Mucosa of stomach (tissue), 1 donor: ENCODE data around the gene LAMP5.

ENCODE experiments used
- H3K27me3 ChIP-seq: one replicate; pipeline ENCODE4 v1.7.0; 2013; ENCODE audit warnings: mild to moderate bottlenecking, low read length; ENCODE audit not compliant: control insufficient read depth, insufficient read depth
- H3K36me3 ChIP-seq: one replicate; pipeline ENCODE4 v1.7.0; 2013; ENCODE audit warnings: low read length; ENCODE audit not compliant: control insufficient read depth, insufficient read depth
- H3K4me1 ChIP-seq: one replicate; pipeline ENCODE4 v1.7.0; 2013; ENCODE audit warnings: mild to moderate bottlenecking, low read length; ENCODE audit not compliant: control insufficient read depth, insufficient read depth
- H3K4me3 ChIP-seq: one replicate; pipeline ENCODE4 v1.7.0; 2013; ENCODE audit warnings: low read length
- H3K9ac ChIP-seq: one replicate; pipeline ENCODE4 v1.7.0; 2013; ENCODE audit warnings: mild to moderate bottlenecking, low read length, moderate library complexity
- H3K9me3 ChIP-seq: one replicate; pipeline ENCODE4 v1.7.0; 2013; ENCODE audit warnings: mild to moderate bottlenecking, low read length, moderate library complexity; ENCODE audit not compliant: control insufficient read depth
- donor health status: Pancreatic carcinoma.

The LAMP5 gene

DNA sequence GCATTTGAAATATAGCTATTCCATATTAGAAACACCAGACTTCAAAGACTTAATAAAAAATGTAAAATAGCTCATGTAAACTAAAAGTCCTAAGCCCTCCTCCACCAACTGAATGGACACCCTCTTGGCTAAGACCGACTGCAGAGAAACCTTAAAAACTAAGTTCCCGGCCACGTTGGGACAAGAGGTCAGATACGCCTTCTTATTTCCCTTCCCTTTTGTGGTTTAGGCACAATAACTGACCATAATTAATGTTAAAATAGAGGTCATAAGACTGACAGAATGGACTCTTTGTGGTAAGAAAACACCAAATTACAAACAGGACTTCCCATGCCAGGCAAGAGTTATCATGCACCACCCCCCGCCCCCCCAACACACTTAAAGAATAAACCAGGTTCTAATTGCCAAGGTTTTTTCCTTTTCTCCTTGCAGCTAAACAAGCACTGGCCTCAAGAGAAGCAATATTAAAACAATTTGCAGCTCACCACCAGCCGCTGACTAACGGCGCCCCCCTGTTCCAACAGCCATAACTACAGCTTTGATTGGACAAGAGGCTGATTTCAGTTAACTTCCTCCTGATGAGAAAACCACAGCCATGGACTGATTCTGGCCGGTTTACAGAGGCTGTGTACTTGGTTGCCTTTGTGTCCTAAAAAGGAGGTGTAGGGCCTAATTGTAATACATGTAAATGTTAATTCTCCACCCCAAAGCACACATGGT is 10.7 kb upstream of the LAMP5 start:
- peaks cover 35% of the 10 kb centered on the region for H3K27me3 ChIP-seq
- H3K4me1 ChIP-seq = peaks cover 16% of the 10 kb centered on the region
- H3K9me3 ChIP-seq = no peaks in the 10 kb centered on the region
- H3K4me3 ChIP-seq = no peak overlapping the region
- no peaks in the 10 kb centered on the region for H3K36me3 ChIP-seq
- H3K9ac ChIP-seq = no peak overlapping the region

DNA sequence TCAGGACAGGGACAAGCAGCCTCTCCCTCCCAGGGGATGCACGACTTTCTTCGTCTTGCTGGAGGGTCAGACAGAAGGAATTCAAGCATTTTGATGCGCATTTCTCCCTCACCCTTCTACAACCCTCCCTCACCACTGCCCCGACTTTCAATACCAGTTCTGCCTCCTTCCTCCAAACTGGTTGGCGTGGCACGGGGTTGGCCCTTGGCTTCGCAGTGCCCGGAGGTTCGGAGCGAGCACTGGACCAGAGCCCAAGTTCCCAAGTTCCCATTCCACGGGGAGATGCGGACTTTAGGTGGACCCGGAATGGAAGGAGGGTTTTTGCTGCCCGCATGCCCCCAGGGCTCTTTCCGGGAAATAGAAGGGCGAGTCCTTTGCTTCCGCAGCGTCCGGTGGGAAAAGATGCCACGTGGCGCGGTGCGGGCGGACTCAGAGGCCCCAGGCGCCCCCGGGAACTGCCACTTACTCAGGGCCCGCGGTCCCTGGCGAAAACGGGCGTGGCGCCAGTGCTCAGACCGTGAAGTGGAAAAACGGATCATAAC is 8.0 kb upstream of the LAMP5 start:
- Histone ChIP-seq H3K9me3 (no peaks in the 10 kb centered on the region), H3K9ac (no peak overlapping the region), H3K36me3 (no peaks in the 10 kb centered on the region), H3K27me3 (peaks cover 43% of the 10 kb centered on the region), H3K4me3 (no peak overlapping the region), H3K4me1 (peaks cover 16% of the 10 kb centered on the region)

DNA sequence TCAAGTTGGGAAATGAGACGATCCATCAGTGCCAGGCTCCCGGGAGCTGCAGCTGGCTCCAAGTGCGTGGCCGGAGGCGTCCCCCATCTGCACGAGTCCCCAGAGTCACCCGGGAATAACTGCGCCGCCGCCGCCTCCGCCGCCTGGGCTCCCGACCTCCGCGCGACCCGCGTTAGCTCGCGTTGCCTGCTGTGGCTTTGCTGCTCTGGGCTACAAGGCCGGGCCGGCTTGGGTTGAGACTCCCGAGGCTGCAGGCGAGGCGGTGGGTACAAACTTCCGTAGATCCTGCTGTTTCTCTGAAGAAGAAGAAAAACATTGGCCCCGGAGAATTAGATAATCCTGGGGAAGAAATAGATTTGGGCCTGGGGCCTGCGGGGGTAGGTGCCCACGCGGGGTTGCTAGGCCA is 7.4 kb upstream of the LAMP5 start:
- Histone ChIP-seq H3K36me3 (no peaks in the 10 kb centered on the region), H3K27me3 (peaks cover 47% of the 10 kb centered on the region), H3K4me1 (peaks cover 16% of the 10 kb centered on the region), H3K4me3 (no peak overlapping the region), H3K9me3 (no peaks in the 10 kb centered on the region), H3K9ac (no peak overlapping the region)

DNA sequence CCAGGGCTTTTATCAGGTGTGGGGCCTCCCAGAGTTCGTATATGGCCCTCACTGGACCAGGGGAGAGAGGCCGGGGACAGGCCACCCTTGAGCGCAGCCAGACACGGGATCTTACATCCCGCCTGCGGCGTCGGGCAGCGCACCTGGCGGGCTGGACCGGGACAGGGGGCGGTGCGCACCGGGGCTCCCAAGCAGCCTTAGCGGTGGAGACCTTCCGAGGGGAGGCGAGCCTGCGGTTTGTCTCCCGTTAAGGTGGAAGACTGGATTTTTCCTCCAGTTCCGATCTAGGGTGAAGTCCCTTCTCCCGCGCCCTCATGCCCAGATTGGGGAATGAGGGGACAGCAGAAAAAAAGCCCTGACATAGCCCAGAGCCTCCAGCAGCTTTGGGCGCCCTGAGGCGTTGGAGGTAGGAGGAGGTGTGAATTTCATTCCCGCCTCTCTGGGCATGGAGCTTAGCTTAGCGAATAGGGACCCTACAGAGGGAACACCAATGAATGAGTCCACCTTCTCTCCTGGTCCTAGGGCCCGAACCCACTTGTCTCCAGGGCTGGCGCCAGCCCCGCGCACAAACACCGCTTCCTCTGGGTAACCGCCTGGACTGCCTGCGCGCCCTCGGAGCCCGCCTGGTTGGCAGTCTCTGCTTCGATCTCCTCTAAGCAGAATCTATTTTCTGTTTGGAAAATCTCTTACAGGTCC is 6.7 kb upstream of the LAMP5 start:
- Histone ChIP-seq H3K9ac (no peak overlapping the region), H3K36me3 (no peaks in the 10 kb centered on the region), H3K4me3 (no peak overlapping the region), H3K4me1 (peaks cover 16% of the 10 kb centered on the region), H3K9me3 (no peaks in the 10 kb centered on the region), H3K27me3 (peaks cover 49% of the 10 kb centered on the region)

DNA sequence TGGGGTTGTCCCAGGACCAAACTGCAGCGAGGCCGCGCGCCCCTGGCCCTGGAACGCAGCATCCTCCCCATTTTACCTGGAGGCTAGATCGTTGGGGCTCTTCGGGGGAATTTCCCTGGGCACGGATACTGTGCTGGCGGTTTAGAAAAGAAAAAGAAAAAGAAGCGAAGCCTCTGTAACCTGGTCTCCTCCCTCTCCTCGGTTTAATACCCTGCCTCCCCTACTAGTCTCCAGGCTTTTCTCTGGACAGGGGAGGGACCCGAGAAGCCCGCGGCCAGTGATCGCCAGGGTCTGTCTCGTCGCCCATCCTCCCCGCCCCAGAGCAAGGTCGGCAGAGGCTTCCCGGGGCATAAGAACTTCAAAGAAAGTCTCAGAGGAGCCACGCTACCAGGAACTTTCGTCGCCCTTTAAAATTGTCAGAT is 6.1 kb upstream of the LAMP5 start:
- Histone ChIP-seq H3K4me1 (peaks cover 16% of the 10 kb centered on the region), H3K9me3 (no peaks in the 10 kb centered on the region), H3K27me3 (peaks cover 49% of the 10 kb centered on the region), H3K4me3 (no peak overlapping the region), H3K9ac (no peak overlapping the region), H3K36me3 (no peaks in the 10 kb centered on the region)

DNA sequence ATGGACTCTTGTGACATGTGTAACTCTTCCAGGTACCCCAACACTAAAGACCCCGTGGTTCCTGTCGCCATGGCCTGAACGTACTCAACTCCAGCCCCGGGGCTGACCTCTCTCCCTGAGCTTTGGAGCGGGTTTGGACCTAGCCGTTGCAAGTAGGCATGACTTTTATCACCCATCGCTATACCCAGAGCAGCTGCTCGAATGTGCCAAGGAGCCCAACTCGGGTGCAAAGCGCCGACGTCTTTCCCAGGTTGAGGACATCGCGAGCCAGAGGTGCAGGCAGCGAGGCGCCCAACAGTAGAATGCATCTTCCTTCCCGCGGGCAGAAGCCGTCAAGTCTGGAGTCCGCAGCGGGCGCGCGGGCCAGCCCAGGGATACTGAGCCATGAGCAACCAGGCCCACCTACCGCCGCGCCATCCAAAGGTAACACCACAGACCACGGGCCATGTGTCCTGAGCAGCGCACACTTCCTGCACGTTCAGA is 5.7 kb upstream of the LAMP5 start:
- H3K27me3 ChIP-seq = peaks cover 53% of the 10 kb centered on the region
- no peak overlapping the region for H3K4me3 ChIP-seq
- peaks cover 16% of the 10 kb centered on the region for H3K4me1 ChIP-seq
- H3K9me3 ChIP-seq = no peaks in the 10 kb centered on the region
- H3K9ac ChIP-seq = no peak overlapping the region
- no peaks in the 10 kb centered on the region for H3K36me3 ChIP-seq

DNA sequence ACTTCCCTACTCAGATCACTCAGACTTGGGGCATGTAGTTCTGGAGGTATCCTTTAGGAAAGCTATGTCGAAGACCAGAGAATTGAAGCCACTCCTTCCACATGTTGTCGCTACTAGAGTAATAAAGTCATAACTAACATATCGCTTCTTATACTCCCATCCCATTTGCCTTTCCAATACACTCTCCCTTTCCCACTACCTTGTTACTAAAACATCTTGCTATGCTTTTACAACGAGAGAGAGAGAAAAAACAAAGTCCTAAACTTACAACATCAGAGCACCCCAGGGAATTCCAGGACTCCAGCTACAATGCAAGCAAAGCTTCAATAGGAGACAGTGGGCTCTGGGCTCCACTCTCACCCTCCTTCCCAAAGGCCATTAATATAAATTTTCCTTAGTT is 5.1 kb upstream of the LAMP5 start:
- H3K4me3 ChIP-seq = no peak overlapping the region
- no peaks in the 10 kb centered on the region for H3K9me3 ChIP-seq
- no peak overlapping the region for H3K9ac ChIP-seq
- no peaks in the 10 kb centered on the region for H3K36me3 ChIP-seq
- peaks cover 17% of the 10 kb centered on the region for H3K4me1 ChIP-seq
- H3K27me3 ChIP-seq = peaks cover 58% of the 10 kb centered on the region

DNA sequence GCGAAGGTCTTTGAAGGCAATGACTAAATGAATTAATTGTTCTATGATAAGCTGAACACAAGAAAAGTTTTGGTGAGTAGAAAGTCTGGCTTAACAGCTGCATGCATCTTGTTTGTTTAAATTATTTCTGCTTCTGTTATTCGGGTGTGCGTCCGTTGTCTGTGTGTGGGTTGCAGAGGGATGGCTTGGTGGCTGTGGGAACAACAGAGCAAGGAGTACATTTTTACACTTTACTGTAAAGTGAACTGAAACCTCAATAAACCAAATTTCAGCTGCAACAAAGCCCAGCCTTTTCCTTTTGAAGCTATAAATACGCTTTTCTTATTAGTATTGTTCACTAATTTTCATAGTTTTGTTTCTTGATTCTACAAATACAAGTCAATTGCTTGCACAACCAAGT is 3.5 kb upstream of the LAMP5 start:
- Histone ChIP-seq H3K4me1 (peaks cover 34% of the 10 kb centered on the region), H3K36me3 (no peaks in the 10 kb centered on the region), H3K4me3 (no peak overlapping the region), H3K9ac (no peak overlapping the region), H3K27me3 (peaks cover 66% of the 10 kb centered on the region), H3K9me3 (no peaks in the 10 kb centered on the region)

DNA sequence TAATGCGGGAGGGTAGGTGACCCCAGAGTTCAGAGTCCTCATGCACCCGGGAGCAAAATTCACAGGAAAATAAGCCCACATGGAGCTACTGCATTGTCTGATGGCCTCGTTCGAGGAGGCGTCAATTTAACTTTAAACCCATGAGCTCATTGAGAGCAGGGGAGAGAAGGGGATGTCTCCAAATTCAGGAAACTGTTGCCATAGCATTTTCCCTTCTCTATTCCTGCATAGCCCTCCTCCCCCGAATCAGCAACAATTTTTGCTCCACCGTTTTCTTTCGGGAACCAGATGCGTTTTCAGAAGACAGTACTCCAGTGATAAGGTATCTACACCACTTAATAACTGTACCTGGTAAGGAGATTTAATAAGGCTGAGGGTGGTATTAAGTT is 324 bp upstream of the LAMP5 start:
- Histone ChIP-seq H3K9ac (no peak overlapping the region), H3K4me1 (peaks cover 23% of the 10 kb centered on the region), H3K36me3 (no peaks in the 10 kb centered on the region), H3K9me3 (no peaks in the 10 kb centered on the region), H3K4me3 (no peak overlapping the region), H3K27me3 (peaks cover 46% of the 10 kb centered on the region)

DNA sequence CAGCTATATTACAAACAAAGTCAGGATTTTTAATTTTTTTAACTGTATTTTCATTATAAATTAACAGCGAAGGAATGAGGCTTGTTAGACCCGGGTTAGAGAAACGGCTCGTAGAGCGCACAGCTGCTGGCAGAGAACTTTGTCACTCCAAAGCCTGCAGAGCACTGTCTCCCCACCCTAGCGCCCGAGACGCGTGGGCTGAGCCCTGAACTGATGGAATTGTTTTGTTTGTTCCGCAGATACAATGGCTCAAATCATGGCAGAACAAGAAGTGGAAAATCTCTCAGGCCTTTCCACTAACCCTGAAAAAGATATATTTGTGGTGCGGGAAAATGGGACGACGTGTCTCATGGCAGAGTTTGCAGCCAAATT is 810 bp downstream of the LAMP5 start:
- Histone ChIP-seq H3K36me3 (no peaks in the 10 kb centered on the region), H3K27me3 (peaks cover 43% of the 10 kb centered on the region), H3K9me3 (no peaks in the 10 kb centered on the region), H3K9ac (no peak overlapping the region), H3K4me1 (peaks cover 23% of the 10 kb centered on the region), H3K4me3 (no peak overlapping the region)

DNA sequence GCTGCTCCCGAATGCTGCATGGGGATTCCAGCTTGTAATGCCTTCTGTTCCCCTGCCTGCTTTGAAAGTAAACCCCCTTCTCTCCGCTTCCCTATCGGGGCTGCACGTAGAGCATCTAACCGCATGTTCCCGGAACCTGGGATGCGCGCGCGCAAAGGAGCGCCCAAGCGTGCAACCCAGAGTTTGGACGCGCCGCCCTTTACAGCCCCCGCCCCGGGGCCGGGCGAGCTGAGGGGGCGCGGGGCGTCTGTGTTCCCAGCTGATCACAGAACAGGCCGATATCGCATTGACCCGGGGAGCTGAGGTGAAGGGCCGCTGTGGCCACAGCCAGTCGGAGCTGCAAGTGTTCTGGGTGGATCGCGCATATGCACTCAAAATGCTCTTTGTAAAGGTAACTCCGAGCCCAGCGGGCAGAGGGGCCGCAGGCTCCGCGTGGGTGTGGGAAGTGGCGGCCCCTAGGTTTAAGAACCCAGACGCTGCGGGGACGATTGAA is 1.4 kb downstream of the LAMP5 start:
- H3K4me3 ChIP-seq = no peak overlapping the region
- H3K9ac ChIP-seq = no peak overlapping the region
- H3K4me1 ChIP-seq = peaks cover 23% of the 10 kb centered on the region
- H3K36me3 ChIP-seq = no peaks in the 10 kb centered on the region
- H3K27me3 ChIP-seq = peaks cover 43% of the 10 kb centered on the region
- H3K9me3 ChIP-seq = no peaks in the 10 kb centered on the region

DNA sequence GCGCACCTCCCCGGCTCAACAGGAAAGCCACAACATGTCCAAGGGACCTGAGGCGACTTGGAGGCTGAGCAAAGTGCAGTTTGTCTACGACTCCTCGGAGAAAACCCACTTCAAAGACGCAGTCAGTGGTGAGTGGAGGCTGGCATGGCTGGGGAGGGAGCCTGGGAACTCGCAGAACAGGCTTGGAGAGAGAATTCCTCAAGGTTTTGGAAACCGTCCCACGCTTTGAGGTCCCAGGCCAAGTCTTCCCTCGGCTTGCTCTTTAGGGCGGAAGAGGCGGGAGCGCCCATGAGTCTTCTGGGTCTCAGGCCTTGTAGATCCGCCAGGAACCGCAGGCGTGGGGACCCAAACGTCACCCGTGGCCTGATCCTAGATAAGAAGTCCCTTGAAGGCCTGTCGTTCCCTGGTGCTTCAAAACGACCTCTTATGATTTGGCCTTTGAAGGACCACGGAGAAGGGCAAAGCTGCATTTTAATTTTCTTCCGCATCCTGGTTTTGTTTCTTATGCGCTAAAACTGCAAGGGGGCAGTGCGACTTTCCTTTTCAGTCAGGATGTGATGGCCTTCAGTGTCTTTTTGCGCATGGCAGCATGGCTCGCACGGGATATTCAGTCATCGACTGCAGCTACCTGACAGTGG is 2.0 kb downstream of the LAMP5 start:
- no peak overlapping the region for H3K9ac ChIP-seq
- H3K4me3 ChIP-seq = no peak overlapping the region
- no peaks in the 10 kb centered on the region for H3K9me3 ChIP-seq
- H3K4me1 ChIP-seq = peaks cover 23% of the 10 kb centered on the region
- H3K27me3 ChIP-seq = peaks cover 43% of the 10 kb centered on the region
- no peaks in the 10 kb centered on the region for H3K36me3 ChIP-seq
